GM23338 (cell line): Measurements from ENCODE around the gene SUGCT. TPM values are rescaled to one million over a fixed set of nuclear protein-coding genes. Genes with fewer than 3 reads are reported as not detected.

Experiments
- ATAC-seq: fragments of 200-7000 bp; cut with Tn5 transposase; 3 replicates; pipeline ENCODE4 v1.9.1; 2020
- DNase-seq: peaks from one replicate; pipeline ENCODE4 v3.0.0-alpha.2; 2015; ENCODE audit warnings: low spot score
- H2AFZ ChIP-seq: fragments of 200-600 bp; sonication (generic); 2 replicates; pipeline ENCODE4 v1.8.0; 2016; ENCODE audit warnings: antibody characterized with exemption, mild to moderate bottlenecking, moderate library complexity
- H3F3A ChIP-seq: fragments of 200-600 bp; sonication (generic); replicated peaks from 2 replicates; pipeline ENCODE4 v1.8.0; 2017; ENCODE audit warnings: antibody characterized with exemption, mixed run types, low read depth
- H3K27ac ChIP-seq: fragments of 200-600 bp; sonication (generic); 2 replicates; pipeline ENCODE4 v1.6.1; 2016; ENCODE audit warnings: low read depth
- H3K27me3 ChIP-seq: fragments of 200-600 bp; sonication (generic); 2 replicates; pipeline ENCODE4 v1.8.0; 2016; ENCODE audit warnings: mild to moderate bottlenecking, mixed run types, moderate library complexity; ENCODE audit not compliant: insufficient read depth
- H3K36me3 ChIP-seq: fragments of 200-600 bp; sonication (generic); 2 replicates; pipeline ENCODE4 v1.8.0; 2016; ENCODE audit warnings: mild to moderate bottlenecking; ENCODE audit not compliant: insufficient read depth
- H3K4me1 ChIP-seq: fragments of 200-600 bp; sonication (generic); 2 replicates; pipeline ENCODE4 v1.8.0; 2016; ENCODE audit warnings: mild to moderate bottlenecking, moderate library complexity; ENCODE audit not compliant: insufficient read depth
- H3K4me2 ChIP-seq: fragments of 200-600 bp; sonication (generic); 2 replicates; pipeline ENCODE4 v1.7.1; 2017; ENCODE audit warnings: mixed run types
- H3K4me3 ChIP-seq: fragments of 200-600 bp; sonication (generic); 2 replicates; pipeline ENCODE4 v1.6.1; 2016; ENCODE audit warnings: mixed run types
- H3K79me2 ChIP-seq: fragments of 200-600 bp; sonication (generic); replicated peaks from 2 replicates; pipeline ENCODE4 v1.8.0; 2017; ENCODE audit warnings: mild to moderate bottlenecking; ENCODE audit not compliant: insufficient read depth
- H3K9me2 ChIP-seq: fragments of 200-600 bp; sonication (generic); 2 replicates; pipeline ENCODE4 v1.8.0; 2017; ENCODE audit not compliant: insufficient read depth
- H4K20me1 ChIP-seq: fragments of 200-600 bp; sonication (generic); replicated peaks from 2 replicates; pipeline ENCODE4 v1.8.0; 2017; ENCODE audit warnings: mild to moderate bottlenecking; ENCODE audit not compliant: insufficient read depth
- H3K27ac Mint-ChIP-seq: 2 replicates; pipeline ENCODE4 v1.8.0; 2020; ENCODE audit warnings: inconsistent platforms, mild to moderate bottlenecking, moderate library complexity, mixed read lengths
- H3K27me3 Mint-ChIP-seq: 3 replicates; pipeline ENCODE4 v1.8.0; 2022; ENCODE audit warnings: low read depth, mild to moderate bottlenecking, moderate library complexity, mixed read lengths, inconsistent platforms; ENCODE audit not compliant: insufficient read depth, poor library complexity
- H3K36me3 Mint-ChIP-seq: 3 replicates; pipeline ENCODE4 v1.8.0; 2021; ENCODE audit warnings: low read depth, mild to moderate bottlenecking, inconsistent platforms, moderate library complexity, mixed read lengths
- H3K4me1 Mint-ChIP-seq: 3 replicates; pipeline ENCODE4 v1.8.0; 2020; ENCODE audit warnings: mild to moderate bottlenecking, inconsistent platforms, mixed read lengths
- H3K4me3 Mint-ChIP-seq: 3 replicates; pipeline ENCODE4 v1.8.0; 2021; ENCODE audit warnings: moderate library complexity, mild to moderate bottlenecking, inconsistent platforms, mixed read lengths
- H3K9me3 Mint-ChIP-seq: 3 replicates; pipeline ENCODE4 v1.8.0; 2020; ENCODE audit warnings: moderate library complexity, mild to moderate bottlenecking, inconsistent platforms, mixed read lengths
- CREB1 ChIP-seq: fragments of 250-450 bp; sonication (Bioruptor Pico); IDR thresholded peaks from 2 replicates; pipeline ENCODE4 v1.5.0; 2020; ENCODE audit warnings: low read depth, mild to moderate bottlenecking, moderate library complexity
- CTCF ChIP-seq, 2 experiments: fragments of 200-600 bp in 1 of 2; sonication (generic) in 1 of 2; conservative IDR thresholded peaks; 2 replicates each; pipeline versions ENCODE4 v1.5.1 to v1.6.1; 2016 to 2017; ENCODE audit warnings: antibody characterized with exemption in 2 of 2, low read depth in 2 of 2, mild to moderate bottlenecking in 2 of 2, moderate library complexity in 1 of 2
- ETS1 ChIP-seq: IDR thresholded peaks from 2 replicates; pipeline ENCODE4 v1.6.1; 2016; ENCODE audit warnings: antibody characterized with exemption
- EZH2phosphoT487 ChIP-seq: fragments of 200-600 bp; sonication (generic); IDR thresholded peaks from one replicate; pipeline ENCODE4 v1.8.1; 2018; ENCODE audit warnings: antibody characterized with exemption; ENCODE audit not compliant: unreplicated experiment
- JUNB ChIP-seq: IDR thresholded peaks from one replicate; pipeline ENCODE4 v1.6.1; 2016; ENCODE audit warnings: antibody characterized with exemption; ENCODE audit not compliant: unreplicated experiment
- STAT1 ChIP-seq: IDR thresholded peaks from one replicate; pipeline ENCODE4 v1.6.1; 2016; ENCODE audit warnings: antibody characterized with exemption; ENCODE audit not compliant: unreplicated experiment
- ZNF114 ChIP-seq: fragments of 250-450 bp; sonication (Bioruptor Pico); IDR thresholded peaks from 2 replicates; pipeline ENCODE4 v1.5.0; 2020; ENCODE audit warnings: mild to moderate bottlenecking, moderate library complexity
- ZNF331 ChIP-seq: fragments of 250-450 bp; sonication (Bioruptor Pico); IDR thresholded peaks from 2 replicates; pipeline ENCODE4 v1.5.0; 2020; ENCODE audit warnings: low read depth, mild to moderate bottlenecking, moderate library complexity
- polyA plus RNA-seq: library from polyadenylated mRNA; unstranded; fragments of >200 nt; fragmentation: Nextera tagmentation; extraction: Ambion mirVana; gene quantifications from 2 replicates; pipeline ENCODE4 v1.2.1, GENCODE V29; 2016
- total RNA-seq: library from RNA; depleted of rRNA; stranded (reverse); fragments of >200 nt; shearing (Covaris generic); gene quantifications from 2 replicates; pipeline ENCODE4 v1.2.3, GENCODE V29; 2014
- TF ChIP-seq, protein P1 (sequence below): IDR thresholded peaks from one replicate; pipeline ENCODE4 v1.6.1; 2018; ENCODE audit warnings: antibody characterized with exemption; ENCODE audit not compliant: unreplicated experiment
- TF ChIP-seq, protein P2 (sequence below): fragments of 250-450 bp; sonication (Bioruptor Pico); IDR thresholded peaks from 2 replicates; pipeline ENCODE4 v1.5.0; 2020; ENCODE audit warnings: mild to moderate bottlenecking, moderate library complexity

Gene SUGCT
- total and polyA plus RNA-seq, 2 experiments from 2014 or later, result 4.2 to 5.6 TPM

GRCh38 chr7:40419806-40420205, 285.0 kb downstream of the SUGCT start:
- Mint-ChIP-seq H3K4me1 (peaks cover 17% of the 10 kb centered on the region), H3K27me3 (peaks cover 2% of the 10 kb centered on the region), H3K27ac (no peak overlapping the region), H3K36me3 (no peaks in the 10 kb centered on the region), H3K4me3 (no peak overlapping the region), H3K9me3 (no peaks in the 10 kb centered on the region)
- no peak for TF ChIP-seq JUNB
- no peak for TF ChIP-seq STAT1
- no peak for TF ChIP-seq EZH2phosphoT487
- TF ChIP-seq, protein P1, sequence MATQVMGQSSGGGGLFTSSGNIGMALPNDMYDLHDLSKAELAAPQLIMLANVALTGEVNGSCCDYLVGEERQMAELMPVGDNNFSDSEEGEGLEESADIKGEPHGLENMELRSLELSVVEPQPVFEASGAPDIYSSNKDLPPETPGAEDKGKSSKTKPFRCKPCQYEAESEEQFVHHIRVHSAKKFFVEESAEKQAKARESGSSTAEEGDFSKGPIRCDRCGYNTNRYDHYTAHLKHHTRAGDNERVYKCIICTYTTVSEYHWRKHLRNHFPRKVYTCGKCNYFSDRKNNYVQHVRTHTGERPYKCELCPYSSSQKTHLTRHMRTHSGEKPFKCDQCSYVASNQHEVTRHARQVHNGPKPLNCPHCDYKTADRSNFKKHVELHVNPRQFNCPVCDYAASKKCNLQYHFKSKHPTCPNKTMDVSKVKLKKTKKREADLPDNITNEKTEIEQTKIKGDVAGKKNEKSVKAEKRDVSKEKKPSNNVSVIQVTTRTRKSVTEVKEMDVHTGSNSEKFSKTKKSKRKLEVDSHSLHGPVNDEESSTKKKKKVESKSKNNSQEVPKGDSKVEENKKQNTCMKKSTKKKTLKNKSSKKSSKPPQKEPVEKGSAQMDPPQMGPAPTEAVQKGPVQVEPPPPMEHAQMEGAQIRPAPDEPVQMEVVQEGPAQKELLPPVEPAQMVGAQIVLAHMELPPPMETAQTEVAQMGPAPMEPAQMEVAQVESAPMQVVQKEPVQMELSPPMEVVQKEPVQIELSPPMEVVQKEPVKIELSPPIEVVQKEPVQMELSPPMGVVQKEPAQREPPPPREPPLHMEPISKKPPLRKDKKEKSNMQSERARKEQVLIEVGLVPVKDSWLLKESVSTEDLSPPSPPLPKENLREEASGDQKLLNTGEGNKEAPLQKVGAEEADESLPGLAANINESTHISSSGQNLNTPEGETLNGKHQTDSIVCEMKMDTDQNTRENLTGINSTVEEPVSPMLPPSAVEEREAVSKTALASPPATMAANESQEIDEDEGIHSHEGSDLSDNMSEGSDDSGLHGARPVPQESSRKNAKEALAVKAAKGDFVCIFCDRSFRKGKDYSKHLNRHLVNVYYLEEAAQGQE, result no peak
- no peak for TF ChIP-seq ZNF331
- no peak for TF ChIP-seq CREB1 (CRISPR knock-in tag)
- no peak for TF ChIP-seq CTCF (conservative IDR thresholded peaks at IDR 0.05; ENCODE audit: low read depth in 2 of 2)
- TF ChIP-seq, protein P2, sequence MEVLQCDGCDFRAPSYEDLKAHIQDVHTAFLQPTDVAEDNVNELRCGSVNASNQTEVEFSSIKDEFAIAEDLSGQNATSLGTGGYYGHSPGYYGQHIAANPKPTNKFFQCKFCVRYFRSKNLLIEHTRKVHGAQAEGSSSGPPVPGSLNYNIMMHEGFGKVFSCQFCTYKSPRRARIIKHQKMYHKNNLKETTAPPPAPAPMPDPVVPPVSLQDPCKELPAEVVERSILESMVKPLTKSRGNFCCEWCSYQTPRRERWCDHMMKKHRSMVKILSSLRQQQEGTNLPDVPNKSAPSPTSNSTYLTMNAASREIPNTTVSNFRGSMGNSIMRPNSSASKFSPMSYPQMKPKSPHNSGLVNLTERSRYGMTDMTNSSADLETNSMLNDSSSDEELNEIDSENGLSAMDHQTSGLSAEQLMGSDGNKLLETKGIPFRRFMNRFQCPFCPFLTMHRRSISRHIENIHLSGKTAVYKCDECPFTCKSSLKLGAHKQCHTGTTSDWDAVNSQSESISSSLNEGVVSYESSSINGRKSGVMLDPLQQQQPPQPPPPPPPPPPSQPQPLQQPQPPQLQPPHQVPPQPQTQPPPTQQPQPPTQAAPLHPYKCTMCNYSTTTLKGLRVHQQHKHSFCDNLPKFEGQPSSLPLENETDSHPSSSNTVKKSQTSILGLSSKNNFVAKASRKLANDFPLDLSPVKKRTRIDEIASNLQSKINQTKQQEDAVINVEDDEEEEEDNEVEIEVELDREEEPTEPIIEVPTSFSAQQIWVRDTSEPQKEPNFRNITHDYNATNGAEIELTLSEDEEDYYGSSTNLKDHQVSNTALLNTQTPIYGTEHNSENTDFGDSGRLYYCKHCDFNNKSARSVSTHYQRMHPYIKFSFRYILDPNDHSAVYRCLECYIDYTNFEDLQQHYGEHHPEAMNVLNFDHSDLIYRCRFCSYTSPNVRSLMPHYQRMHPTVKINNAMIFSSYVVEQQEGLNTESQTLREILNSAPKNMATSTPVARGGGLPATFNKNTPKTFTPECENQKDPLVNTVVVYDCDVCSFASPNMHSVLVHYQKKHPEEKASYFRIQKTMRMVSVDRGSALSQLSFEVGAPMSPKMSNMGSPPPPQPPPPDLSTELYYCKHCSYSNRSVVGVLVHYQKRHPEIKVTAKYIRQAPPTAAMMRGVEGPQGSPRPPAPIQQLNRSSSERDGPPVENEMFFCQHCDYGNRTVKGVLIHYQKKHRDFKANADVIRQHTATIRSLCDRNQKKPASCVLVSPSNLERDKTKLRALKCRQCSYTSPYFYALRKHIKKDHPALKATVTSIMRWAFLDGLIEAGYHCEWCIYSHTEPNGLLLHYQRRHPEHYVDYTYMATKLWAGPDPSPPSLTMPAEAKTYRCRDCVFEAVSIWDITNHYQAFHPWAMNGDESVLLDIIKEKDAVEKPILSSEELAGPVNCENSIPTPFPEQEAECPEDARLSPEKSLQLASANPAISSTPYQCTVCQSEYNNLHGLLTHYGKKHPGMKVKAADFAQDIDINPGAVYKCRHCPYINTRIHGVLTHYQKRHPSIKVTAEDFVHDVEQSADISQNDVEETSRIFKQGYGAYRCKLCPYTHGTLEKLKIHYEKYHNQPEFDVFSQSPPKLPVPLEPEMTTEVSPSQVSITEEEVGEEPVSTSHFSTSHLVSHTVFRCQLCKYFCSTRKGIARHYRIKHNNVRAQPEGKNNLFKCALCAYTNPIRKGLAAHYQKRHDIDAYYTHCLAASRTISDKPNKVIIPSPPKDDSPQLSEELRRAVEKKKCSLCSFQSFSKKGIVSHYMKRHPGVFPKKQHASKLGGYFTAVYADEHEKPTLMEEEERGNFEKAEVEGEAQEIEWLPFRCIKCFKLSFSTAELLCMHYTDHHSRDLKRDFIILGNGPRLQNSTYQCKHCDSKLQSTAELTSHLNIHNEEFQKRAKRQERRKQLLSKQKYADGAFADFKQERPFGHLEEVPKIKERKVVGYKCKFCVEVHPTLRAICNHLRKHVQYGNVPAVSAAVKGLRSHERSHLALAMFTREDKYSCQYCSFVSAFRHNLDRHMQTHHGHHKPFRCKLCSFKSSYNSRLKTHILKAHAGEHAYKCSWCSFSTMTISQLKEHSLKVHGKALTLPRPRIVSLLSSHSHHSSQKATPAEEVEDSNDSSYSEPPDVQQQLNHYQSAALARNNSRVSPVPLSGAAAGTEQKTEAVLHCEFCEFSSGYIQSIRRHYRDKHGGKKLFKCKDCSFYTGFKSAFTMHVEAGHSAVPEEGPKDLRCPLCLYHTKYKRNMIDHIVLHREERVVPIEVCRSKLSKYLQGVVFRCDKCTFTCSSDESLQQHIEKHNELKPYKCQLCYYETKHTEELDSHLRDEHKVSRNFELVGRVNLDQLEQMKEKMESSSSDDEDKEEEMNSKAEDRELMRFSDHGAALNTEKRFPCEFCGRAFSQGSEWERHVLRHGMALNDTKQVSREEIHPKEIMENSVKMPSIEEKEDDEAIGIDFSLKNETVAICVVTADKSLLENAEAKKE (CRISPR knock-in tag), result no peak
- no peak for TF ChIP-seq ZNF114
- no peak for TF ChIP-seq ETS1
- Histone ChIP-seq H3F3A (no peaks in the 10 kb centered on the region), H3K4me2 (no peak overlapping the region), H3K27ac (no peak overlapping the region), H3K27me3 (no peaks in the 10 kb centered on the region), H3K4me1 (peaks cover 4% of the 10 kb centered on the region; the same call in 1 of the 2 replicates), H3K36me3 (no peaks in the 10 kb centered on the region), H3K79me2 (no peaks in the 10 kb centered on the region), H3K4me3 (no peak overlapping the region), H4K20me1 (no peaks in the 10 kb centered on the region), H2AFZ (no peak overlapping the region), H3K9me2 (peaks cover 7% of the 10 kb centered on the region; the same call in 1 of the 2 replicates)
- DNase-seq (no peak), ATAC-seq (no peak)
